ENCODE results near the gene RHBDF2.

RHBDF2 gene

GRCh38 chr17:76479515-76480060, 21.6 kb downstream of the RHBDF2 start:
- H3K4me3 ChIP-seq (ENCODE audit: low read length), result no peak overlapping the region
- no peak for DNase-seq (ENCODE audit: low read depth)
- TF ChIP-seq CTCF (conservative IDR thresholded peaks at IDR 0.05; ENCODE audit: low read length), result no peak

- no peak for DNase-seq (ENCODE audit: low read depth)
- no peak overlapping the region for H3K4me3 ChIP-seq (ENCODE audit: low read length)
- TF ChIP-seq CTCF (conservative IDR thresholded peaks at IDR 0.05; ENCODE audit: low read length), result no peak
Observed at GRCh38 chr17:76478730-76479514, 22.3 kb downstream of the RHBDF2 start.

GRCh38 chr17:76478097-76478496, 23.1 kb downstream of the RHBDF2 start:
- H3K4me3 ChIP-seq (ENCODE audit: low read length), result no peak overlapping the region
- no peak for DNase-seq (ENCODE audit: low read depth)
- no peak for TF ChIP-seq CTCF (conservative IDR thresholded peaks at IDR 0.05; ENCODE audit: low read length)

GRCh38 chr17:76477576-76477975, 23.6 kb downstream of the RHBDF2 start:
- no peak for DNase-seq (ENCODE audit: low read depth)
- TF ChIP-seq CTCF (conservative IDR thresholded peaks at IDR 0.05; ENCODE audit: low read length), result no peak
- H3K4me3 ChIP-seq (ENCODE audit: low read length), result no peak overlapping the region

GRCh38 chr17:76476736-76477135, 24.5 kb downstream of the RHBDF2 start:
- TF ChIP-seq CTCF (conservative IDR thresholded peaks at IDR 0.05; ENCODE audit: low read length), result no peak
- no peak overlapping the region for H3K4me3 ChIP-seq (ENCODE audit: low read length)
- no peak for DNase-seq (ENCODE audit: low read depth)

- no peak overlapping the region for H3K4me3 ChIP-seq (ENCODE audit: low read length)
- DNase-seq (ENCODE audit: low read depth), result no peak
- TF ChIP-seq CTCF (conservative IDR thresholded peaks at IDR 0.05; ENCODE audit: low read length), result no peak
Observed at GRCh38 chr17:76475302-76475701, 25.9 kb downstream of the RHBDF2 start.

GRCh38 chr17:76474894-76475293, 26.3 kb downstream of the RHBDF2 start:
- H3K4me3 ChIP-seq (ENCODE audit: low read length), result no peak overlapping the region
- DNase-seq (ENCODE audit: low read depth), result no peak
- TF ChIP-seq CTCF (conservative IDR thresholded peaks at IDR 0.05; ENCODE audit: low read length), result no peak
